GM21526 (cell line): ENCODE data around the gene KIF5A.
"Not testable (repeated sequence)": the region's sequence is repeated elsewhere in the genome, so short reads cannot be mapped to it uniquely, and the experiment has no call there.

Source experiments
- ATAC-seq: cut with Tn5 transposase; IDR thresholded peaks from one replicate; pipeline ENCODE4 v1.9.1; 2021; ENCODE audit warnings: moderate library complexity; ENCODE audit not compliant: unreplicated experiment, low FRiP score

Gene KIF5A

DNA sequence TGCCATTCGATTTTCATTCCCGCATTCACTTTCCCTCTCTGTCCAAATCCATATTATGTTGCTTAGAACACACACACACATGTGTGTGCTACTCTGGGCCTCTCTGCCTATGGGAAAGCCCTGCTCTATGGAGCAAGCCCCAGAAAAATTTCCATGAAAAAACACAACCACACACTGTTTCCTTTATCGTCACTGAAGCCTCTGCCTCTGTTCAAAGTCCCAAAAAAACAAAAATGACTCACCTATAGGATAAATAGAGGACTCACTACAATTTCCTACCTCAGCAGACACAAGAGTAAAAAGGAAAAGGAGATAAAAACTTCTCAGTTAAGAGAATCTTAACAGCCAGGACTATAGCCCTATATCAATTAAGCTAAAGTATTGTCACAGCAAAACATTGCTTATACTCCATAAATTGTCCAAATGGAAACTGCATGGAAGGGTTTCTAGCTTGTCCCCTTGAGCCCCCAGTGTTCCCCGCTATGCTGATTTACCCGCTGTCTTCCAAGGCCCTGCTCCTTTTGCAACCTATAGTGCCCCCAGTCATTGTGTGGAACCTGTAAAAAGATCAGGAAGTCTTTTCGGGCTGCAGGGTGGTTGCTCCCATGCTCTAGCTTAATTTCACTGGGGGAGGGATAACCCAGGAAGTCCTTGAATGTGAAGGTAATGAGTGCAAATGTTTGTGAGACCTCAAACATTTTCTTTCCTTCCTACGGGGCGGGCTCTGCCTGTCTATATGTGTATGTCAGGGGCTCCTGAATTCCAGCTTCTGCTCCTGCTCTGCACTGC lies 30.0 kb downstream of the KIF5A start:
- no peak for ATAC-seq

DNA sequence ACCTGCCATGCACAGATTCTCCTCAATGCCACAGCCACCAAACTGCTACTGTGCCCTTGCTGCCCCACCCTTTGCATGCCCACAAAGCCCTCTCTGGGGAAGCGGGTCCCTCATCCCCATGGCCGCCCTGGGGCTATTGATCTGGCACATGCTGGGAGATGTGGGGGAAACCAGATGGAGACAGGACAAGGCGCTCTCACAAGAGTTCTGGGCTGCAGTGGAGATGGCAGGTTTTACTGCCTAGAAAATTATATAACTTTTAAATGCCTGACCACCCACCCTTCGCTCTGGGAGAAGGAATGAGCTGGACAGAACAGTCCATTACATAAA lies 30.6 kb downstream of the KIF5A start:
- no peak for ATAC-seq

DNA sequence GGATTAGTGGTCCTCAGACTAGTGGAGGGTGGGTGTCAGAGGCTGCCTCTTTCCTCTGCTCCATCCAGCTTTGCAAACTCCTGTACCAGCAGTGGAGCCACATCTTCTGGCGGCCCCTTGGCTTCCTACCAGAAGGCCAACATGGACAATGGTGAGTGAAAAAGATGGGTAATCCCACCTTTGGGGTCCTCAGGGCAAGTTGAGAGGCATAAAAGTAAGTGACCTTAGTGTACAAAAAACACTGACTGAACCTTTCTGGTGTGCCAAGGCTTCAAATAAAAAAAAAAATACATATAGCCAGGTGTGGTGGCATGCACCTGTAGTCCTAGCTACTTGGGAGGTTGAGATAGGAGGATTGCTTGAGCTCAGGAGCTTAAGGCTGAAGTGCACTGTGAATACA lies 32.0 kb downstream of the KIF5A start:
- ATAC-seq: no peak

DNA sequence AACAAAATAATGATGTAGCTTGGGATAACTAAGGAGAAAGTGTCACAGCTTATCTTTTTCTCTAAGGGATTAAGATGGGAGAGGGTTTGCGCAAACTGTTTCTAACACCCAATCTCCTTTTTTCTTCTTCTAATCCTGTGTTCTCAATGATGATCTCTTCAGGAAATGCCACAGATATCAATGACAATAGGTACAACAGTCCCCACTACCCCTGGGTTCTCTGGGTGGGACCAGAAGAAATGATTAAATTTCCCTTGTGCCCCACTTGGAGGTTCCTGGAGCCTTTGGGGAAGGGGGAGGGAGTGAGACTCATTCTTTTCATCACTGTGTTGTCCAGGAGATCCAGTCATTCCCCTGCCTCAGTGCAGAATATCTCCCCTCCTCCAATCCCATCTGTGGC lies 32.6 kb downstream of the KIF5A start:
- ATAC-seq: no peak

DNA sequence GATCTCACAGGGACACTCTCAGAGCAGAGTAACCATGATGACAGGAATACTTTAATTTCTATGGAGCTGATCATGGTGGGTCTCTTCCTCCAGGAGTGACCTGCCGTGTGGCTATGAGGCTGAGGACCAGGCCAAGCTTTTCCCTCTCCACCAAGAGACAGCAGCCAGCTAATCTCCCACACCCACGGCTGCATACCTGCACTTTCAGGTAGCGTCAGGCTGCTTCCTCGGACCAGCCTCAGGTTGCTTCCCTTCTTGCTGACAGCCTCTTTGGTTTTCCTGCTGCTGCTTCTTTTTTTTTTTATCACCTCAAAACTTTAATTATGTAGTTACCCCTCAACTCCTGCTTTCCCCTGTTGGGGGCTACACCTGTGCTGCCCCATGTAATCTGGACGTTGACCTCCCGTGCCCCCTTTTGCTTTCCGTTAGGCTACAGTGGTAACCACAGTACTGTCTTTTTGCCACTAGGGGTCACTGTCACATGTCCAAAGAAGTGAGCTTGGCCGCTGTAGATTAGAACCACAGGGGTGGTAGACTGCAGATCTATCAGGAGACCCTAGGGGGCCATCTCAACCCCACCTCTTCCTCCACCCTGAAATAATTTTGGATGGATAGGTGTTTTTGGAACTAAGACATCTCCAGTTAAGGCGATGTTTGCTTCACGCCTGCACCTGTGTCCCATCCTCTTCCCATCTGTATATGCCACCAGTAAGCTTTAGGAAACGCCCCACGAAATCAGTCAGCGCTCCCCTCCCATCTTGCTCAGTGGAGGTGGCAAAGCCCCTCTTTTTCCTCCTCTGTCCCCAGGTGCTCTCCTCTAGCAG lies 33.4 kb downstream of the KIF5A start:
- peak; percentile 88 for ATAC-seq

DNA sequence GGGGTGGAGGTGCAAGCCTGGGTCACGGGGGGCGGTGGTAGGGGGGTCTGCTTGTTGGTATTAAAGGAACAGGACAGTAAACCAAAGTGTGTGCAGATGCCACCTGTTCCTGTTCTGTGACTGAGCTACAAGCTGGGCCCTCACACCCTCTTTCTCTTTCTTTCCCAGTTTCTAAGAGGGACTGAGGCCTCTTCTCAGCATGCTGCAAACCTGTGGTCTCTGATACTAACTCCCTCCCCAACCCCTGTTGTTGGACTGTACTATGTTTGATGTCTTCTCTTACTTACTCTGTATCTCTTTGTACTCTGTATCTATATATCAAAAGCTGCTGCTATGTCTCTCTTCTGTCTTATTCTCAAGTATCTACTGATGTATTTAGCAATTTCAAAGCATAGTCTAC lies 34.2 kb downstream of the KIF5A start:
- no peak for ATAC-seq

DNA sequence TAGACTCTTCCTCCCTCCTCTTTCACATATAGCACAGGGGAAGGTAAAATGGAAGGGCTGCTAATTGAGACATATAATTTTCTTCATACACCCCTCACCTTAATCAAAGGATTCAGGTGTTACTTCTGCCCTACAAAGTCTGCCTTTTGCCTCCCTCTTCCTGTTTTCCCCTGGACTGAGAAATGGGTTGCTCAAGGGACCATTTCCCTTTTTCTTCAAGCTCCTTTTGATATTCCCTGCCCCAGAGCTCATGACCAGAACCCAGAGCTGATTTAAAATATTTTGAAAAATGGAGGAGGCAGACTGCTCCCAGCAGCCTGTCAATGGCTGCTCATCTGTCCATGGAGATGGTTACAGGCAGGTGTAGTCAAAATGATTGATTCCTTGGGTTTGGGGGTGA lies 34.8 kb downstream of the KIF5A start:
- ATAC-seq: no peak

- no peak for ATAC-seq
Observed at GRCh38 chr12:57585156-57585555, 35.3 kb downstream of the KIF5A start.

GRCh38 chr12:57586128-57586527 lies 36.3 kb downstream of the KIF5A start:
- no peak for ATAC-seq

- ATAC-seq: no peak
Observed at GRCh38 chr12:57586832-57587429, 37.1 kb downstream of the KIF5A start.

DNA sequence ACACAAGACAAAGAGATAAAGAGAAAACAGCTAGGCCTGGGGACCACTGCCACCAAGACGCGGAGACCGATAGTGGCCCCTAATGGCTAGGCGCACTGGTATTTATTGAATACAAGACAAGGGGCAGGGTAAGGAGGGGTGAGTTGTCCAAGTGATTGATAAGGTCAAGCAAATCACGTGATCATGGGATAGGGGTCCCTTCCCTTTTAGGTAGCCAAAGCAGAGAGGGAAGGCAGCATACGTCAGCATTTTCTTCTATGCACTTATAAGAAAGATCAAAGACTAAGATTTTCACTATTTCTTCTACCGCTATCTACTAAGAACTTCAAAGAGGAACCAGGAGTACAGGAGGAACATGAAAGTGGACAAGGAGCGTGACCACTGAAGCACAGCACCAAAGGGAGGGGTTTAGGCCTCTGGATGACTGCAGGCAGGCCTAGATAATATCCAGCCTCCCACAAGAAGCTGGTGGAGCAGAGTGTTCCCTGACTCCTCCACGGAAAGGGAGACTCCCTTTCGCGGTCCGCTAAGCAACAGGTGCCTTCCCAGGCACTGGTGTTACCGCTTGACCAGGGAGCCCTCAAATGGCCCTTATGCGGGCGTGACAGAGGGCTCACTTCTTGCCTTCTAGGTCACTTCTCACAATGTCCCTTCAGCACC lies 39.2 kb downstream of the KIF5A start:
- not testable (repeated sequence) for ATAC-seq

GRCh38 chr12:57590479-57590863 lies 40.6 kb downstream of the KIF5A start:
- no peak for ATAC-seq

GRCh38 chr12:57590864-57591781 lies 41.3 kb downstream of the KIF5A start, which contains the start of gene PIP4K2C:
Gene PIP4K2C, plus strand, starts transcription at chr12:57591192. Its CDS starts 98 bp downstream, at chr12:57591290.
- ATAC-seq: peak; percentile 88

DNA sequence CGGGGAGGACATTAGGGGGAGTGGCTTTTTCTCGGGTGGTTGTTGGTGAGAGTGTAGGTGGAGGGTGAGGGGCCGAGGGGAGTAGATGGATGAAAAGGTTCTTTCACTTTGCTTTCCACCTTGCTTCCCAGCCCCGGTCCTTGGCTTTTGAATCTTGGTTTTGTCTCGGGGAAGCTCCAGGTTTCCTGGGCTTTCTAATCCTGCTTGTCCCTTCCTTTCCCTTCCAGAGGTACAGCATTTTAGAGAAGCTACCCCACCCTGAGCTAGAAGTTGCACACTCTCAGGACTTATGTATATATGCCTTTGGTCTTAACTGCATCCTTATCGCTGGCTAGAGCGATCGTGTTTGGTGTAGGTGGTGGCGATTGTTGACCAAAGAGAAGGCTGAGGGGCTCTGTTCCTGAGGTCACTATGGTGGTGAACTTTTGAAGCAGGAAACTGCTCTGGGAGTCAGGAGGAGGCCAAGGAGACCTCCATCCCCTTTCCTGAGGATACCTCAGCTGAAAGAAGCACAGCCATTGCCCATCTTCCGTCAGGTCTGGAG lies 42.0 kb downstream of the KIF5A start:
- no peak for ATAC-seq

GRCh38 chr12:57592551-57593165 lies 42.8 kb downstream of the KIF5A start:
- no peak for ATAC-seq

DNA sequence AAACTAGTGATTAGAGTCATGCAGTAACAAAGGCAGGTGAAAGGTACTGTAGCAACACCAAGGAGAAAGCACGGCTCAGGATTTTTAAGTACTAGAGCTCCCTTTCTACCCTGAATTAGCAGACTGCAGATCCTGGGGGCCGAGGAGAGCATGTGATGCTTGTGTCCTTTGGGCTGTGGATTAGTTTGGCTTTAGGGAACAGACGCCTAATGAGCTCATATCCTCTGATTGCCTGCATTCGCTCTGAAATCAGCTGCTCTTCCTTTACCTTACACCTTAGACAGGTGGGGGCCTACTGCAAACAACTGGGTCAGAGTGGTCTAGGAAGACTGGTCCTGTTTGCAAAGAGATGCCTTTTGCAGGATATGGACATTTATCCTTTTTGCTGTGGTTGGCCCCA lies 43.3 kb downstream of the KIF5A start:
- ATAC-seq: no peak

DNA sequence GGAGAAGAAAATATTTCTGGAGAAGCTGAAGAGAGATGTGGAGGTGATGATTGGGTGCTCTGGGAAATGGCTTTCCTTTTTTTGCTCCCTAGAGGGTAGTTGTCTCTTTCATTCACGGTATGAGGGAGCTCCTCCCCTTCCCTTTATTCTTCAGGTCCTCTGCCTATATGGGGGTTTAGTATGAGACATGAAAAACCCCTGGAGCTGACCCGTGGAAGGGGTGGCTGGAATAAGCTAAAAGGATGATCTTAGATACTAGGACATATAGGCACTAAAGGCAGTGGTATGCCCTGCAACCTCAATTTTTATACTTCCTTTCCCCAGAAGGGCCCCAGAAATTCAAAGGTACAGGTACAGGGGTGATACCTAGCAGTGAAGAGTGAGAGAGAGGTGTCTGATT lies 50.6 kb downstream of the KIF5A start:
- no peak for ATAC-seq

DNA sequence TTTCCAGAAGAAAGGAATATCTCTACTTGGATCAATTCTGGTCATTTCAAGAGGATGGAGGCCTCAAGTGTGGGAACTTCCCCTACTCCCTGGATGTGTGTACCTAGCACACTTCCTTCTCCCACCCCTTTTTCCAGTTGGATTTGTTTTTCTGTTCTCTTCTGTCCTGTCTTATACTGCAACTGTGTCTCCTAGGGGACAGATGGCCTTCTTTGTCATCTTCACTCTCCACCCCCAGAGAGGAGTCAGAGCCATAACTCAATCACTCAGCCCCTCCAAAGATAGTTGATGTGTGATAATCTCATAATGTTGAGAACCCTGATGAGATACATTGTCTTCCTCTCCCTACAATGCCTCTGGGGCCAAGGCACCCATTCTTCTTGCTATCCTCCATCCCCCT lies 52.7 kb downstream of the KIF5A start:
- ATAC-seq: no peak

GRCh38 chr12:57603324-57603723 lies 53.5 kb downstream of the KIF5A start:
- no peak for ATAC-seq
